ENCODE results near the gene FLT1.

FLT1 gene

GRCh38 chr13:28488376-28489005 lies 6.4 kb downstream of the FLT1 start:
- DNase-seq (ENCODE audit: low spot score), result no peak

- DNase-seq (ENCODE audit: low spot score), result no peak
Measured at GRCh38 chr13:28485996-28486543, 8.9 kb downstream of the FLT1 start.

GRCh38 chr13:28485551-28485950 lies 9.4 kb downstream of the FLT1 start:
- no peak for DNase-seq (ENCODE audit: low spot score)

- DNase-seq (ENCODE audit: low spot score), result no peak
Measured at GRCh38 chr13:28485097-28485496, 9.8 kb downstream of the FLT1 start.

GRCh38 chr13:28483313-28483931 lies 11.5 kb downstream of the FLT1 start:
- no peak for DNase-seq (ENCODE audit: low spot score)

GRCh38 chr13:28479005-28479404 lies 15.9 kb downstream of the FLT1 start:
- DNase-seq (ENCODE audit: low spot score), result no peak

- no peak for DNase-seq (ENCODE audit: low spot score)
Measured at GRCh38 chr13:28478127-28478526, 16.8 kb downstream of the FLT1 start.

- DNase-seq (ENCODE audit: low spot score), result no peak
Measured at GRCh38 chr13:28477709-28477973, 17.3 kb downstream of the FLT1 start.

GRCh38 chr13:28476919-28477708 lies 17.8 kb downstream of the FLT1 start:
- DNase-seq (ENCODE audit: low spot score), result no peak

- peak; percentile 38 for DNase-seq (ENCODE audit: low spot score)
Measured at GRCh38 chr13:28475916-28476725, 18.8 kb downstream of the FLT1 start.

- DNase-seq (ENCODE audit: low spot score), result no peak
Measured at GRCh38 chr13:28474491-28475134, 20.3 kb downstream of the FLT1 start.

GRCh38 chr13:28473044-28473443 lies 21.9 kb downstream of the FLT1 start:
- DNase-seq (ENCODE audit: low spot score), result no peak

- DNase-seq (ENCODE audit: low spot score), result no peak
Measured at GRCh38 chr13:28471421-28471820, 23.5 kb downstream of the FLT1 start.

- DNase-seq (ENCODE audit: low spot score), result no peak
Measured at GRCh38 chr13:28470296-28470695, 24.6 kb downstream of the FLT1 start.

GRCh38 chr13:28469316-28469715 lies 25.6 kb downstream of the FLT1 start:
- no peak for DNase-seq (ENCODE audit: low spot score)

GRCh38 chr13:28468023-28468915 lies 26.7 kb downstream of the FLT1 start:
- DNase-seq (ENCODE audit: low spot score), result no peak

- no peak for DNase-seq (ENCODE audit: low spot score)
Measured at GRCh38 chr13:28467034-28467433, 27.9 kb downstream of the FLT1 start.

- DNase-seq (ENCODE audit: low spot score), result no peak
Measured at GRCh38 chr13:28466151-28466550, 28.8 kb downstream of the FLT1 start.

GRCh38 chr13:28464861-28465460 lies 30.0 kb downstream of the FLT1 start:
- no peak for DNase-seq (ENCODE audit: low spot score)

GRCh38 chr13:28463481-28463880 lies 31.4 kb downstream of the FLT1 start:
- no peak for DNase-seq (ENCODE audit: low spot score)
